Neural progenitor cell (in vitro differentiated cells): ENCODE measurements around the gene NCKAP5.
A peak's percentile ranks its signal among the peaks of the same experiment; 100 is the strongest.

Experiments used
- CTCF ChIP-seq: fragments of 200-600 bp; sonication (generic); IDR thresholded peaks from 2 replicates; pipeline ENCODE4 v1.5.1; 2017; ENCODE audit warnings: antibody characterized with exemption, mild to moderate bottlenecking
- EZH2 ChIP-seq: fragments of 200-600 bp; sonication (generic); IDR thresholded peaks from 2 replicates; pipeline ENCODE4 v1.6.1; 2017; ENCODE audit warnings: antibody characterized with exemption, mild to moderate bottlenecking, moderate library complexity
- EZH2phosphoT487 ChIP-seq: fragments of 200-600 bp; sonication (generic); IDR thresholded peaks from 2 replicates; pipeline ENCODE4 v1.6.1; 2017; ENCODE audit warnings: antibody characterized with exemption

GRCh38 chr2:133262893-133263292 lies 305.4 kb downstream of the NCKAP5 start:
- peak; percentile 55 for TF ChIP-seq CTCF
- no peak for TF ChIP-seq EZH2phosphoT487
- no peak for TF ChIP-seq EZH2
